ENCODE data around the gene RND3.

GRCh38 chr2:150480971-150481830 lies 6.3 kb downstream of the RND3 start:
- TF ChIP-seq CTCF (IDR thresholded peaks at IDR 0.05; ENCODE audit: borderline replicate concordance, extremely low read depth, low read length, poor library complexity, severe bottlenecking) (no peak), EZH2 (IDR thresholded peaks at IDR 0.05; ENCODE audit: borderline replicate concordance, low read depth, low read length, severe bottlenecking) (no peak)

Data from DND-41 (cell line).